Hepatocyte (in vitro differentiated cells): ENCODE measurements around the gene SORT1. TPM values are rescaled to one million over a fixed set of nuclear protein-coding genes. Genes with fewer than 3 reads are reported as not detected.

ENCODE experiments used
- DNase-seq: peaks from one replicate; pipeline ENCODE4 v3.0.0-alpha.2; 2016; ENCODE audit warnings: low spot score
- H2AFZ ChIP-seq: fragments of 200-600 bp; sonication (generic); 2 replicates; pipeline ENCODE4 v1.6.0; 2016; ENCODE audit warnings: antibody characterized with exemption, mild to moderate bottlenecking
- H3K27ac ChIP-seq: fragments of 200-600 bp; sonication (generic); 2 replicates; pipeline ENCODE4 v1.5.1; 2016; ENCODE audit warnings: mild to moderate bottlenecking
- H3K27me3 ChIP-seq: fragments of 200-600 bp; sonication (generic); 2 replicates; pipeline ENCODE4 v1.6.1; 2016
- H3K36me3 ChIP-seq: fragments of 200-600 bp; sonication (generic); replicated peaks from 2 replicates; pipeline ENCODE4 v1.5.1; 2016; ENCODE audit warnings: low read depth; ENCODE audit not compliant: insufficient read depth
- H3K4me1 ChIP-seq: fragments of 200-600 bp; sonication (generic); 2 replicates; pipeline ENCODE4 v1.5.1; 2016; ENCODE audit warnings: mild to moderate bottlenecking, moderate library complexity; ENCODE audit not compliant: insufficient read depth
- H3K4me2 ChIP-seq: fragments of 200-600 bp; sonication (generic); 2 replicates; pipeline ENCODE4 v1.6.0; 2016
- H3K4me3 ChIP-seq: fragments of 200-600 bp; sonication (generic); 2 replicates; pipeline ENCODE4 v1.5.1; 2016; ENCODE audit warnings: mild to moderate bottlenecking
- H3K79me2 ChIP-seq: fragments of 200-600 bp; sonication (generic); 2 replicates; pipeline ENCODE4 v1.6.0; 2017; ENCODE audit warnings: mild to moderate bottlenecking
- H3K9me2 ChIP-seq: fragments of 200-600 bp; sonication (generic); replicated peaks from 2 replicates; pipeline ENCODE4 v1.6.0; 2017; ENCODE audit warnings: mild to moderate bottlenecking; ENCODE audit not compliant: insufficient read depth
- H3K9me3 ChIP-seq: fragments of 200-600 bp; sonication (generic); 2 replicates; pipeline ENCODE4 v1.5.1; 2016; ENCODE audit warnings: low read depth, mild to moderate bottlenecking
- H4K20me1 ChIP-seq: fragments of 200-600 bp; sonication (generic); 2 replicates; pipeline ENCODE4 v1.6.0; 2016; ENCODE audit warnings: mild to moderate bottlenecking; ENCODE audit not compliant: insufficient read depth, poor library complexity, severe bottlenecking
- EZH2 ChIP-seq: fragments of 200-600 bp; sonication (generic); IDR thresholded peaks from 2 replicates; pipeline ENCODE4 v1.6.1; 2016; ENCODE audit warnings: antibody characterized with exemption, mild to moderate bottlenecking, borderline replicate concordance
- EZH2phosphoT487 ChIP-seq: fragments of 200-600 bp; sonication (generic); IDR thresholded peaks from one replicate; pipeline ENCODE4 v1.6.1; 2018; ENCODE audit warnings: antibody characterized with exemption, mild to moderate bottlenecking, low read depth, moderate library complexity; ENCODE audit not compliant: unreplicated experiment, severe bottlenecking
- WGBS: methylation state at CpG from one replicate; pipeline ENCODE4 v1.1.6; 2016; ENCODE audit warnings: low lambda C conversion rate; ENCODE audit errors: missing lambda C conversion rate; 5-methylcytosine and 5-hydroxymethylcytosine counted together
- polyA plus RNA-seq: library from polyadenylated mRNA; unstranded; fragments of >200 nt; fragmentation: Nextera tagmentation; extraction: Ambion mirVana; gene quantifications from 2 replicates; pipeline ENCODE4 v1.2.1, GENCODE V29; 2016
- total RNA-seq: library from RNA; depleted of rRNA; stranded (reverse); fragments of >200 nt; gene quantifications from 2 replicates; pipeline ENCODE4 v1.2.3, GENCODE V29; 2014
- TF ChIP-seq, protein P1 (sequence below): fragments of 200-600 bp; sonication (generic); IDR thresholded peaks from 2 replicates; pipeline ENCODE4 v1.5.1; 2016; ENCODE audit warnings: antibody characterized with exemption, mild to moderate bottlenecking; ENCODE audit not compliant: poor library complexity

SORT1 gene
- total and polyA plus RNA-seq, 2 experiments from 2014 or later, result 43.7 to 59.3 TPM

DNA sequence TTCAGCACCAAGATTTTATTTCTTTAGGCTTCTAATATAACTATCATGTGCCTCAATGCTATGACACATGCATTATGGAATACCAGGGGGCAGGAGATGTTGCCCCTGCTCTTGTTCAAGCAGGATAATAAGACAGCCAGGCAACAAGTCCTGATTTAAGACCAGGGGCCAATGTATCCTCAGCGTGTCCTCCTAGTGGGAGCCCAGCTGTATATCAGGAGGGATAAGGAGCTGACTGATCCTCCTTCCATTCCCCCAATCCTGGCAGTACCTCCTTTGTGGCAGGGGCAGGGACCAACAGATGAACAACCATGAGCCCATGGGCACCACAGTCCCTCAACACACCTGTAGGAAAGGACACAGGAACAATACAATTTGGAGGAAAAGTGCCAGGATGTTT lies 29.3 kb downstream of the SORT1 start:
- H3K36me3 ChIP-seq, result no peaks in the 10 kb centered on the region
- H2AFZ ChIP-seq, result no peak overlapping the region
- peaks cover 33% of the 10 kb centered on the region for H3K79me2 ChIP-seq
- H3K27me3 ChIP-seq, result no peaks in the 10 kb centered on the region
- no peak overlapping the region for H3K27ac ChIP-seq
- no peaks in the 10 kb centered on the region for H3K9me2 ChIP-seq
- DNase-seq, result no peak
- no peaks in the 10 kb centered on the region for H3K9me3 ChIP-seq
- peaks cover 25% of the 10 kb centered on the region for H3K4me1 ChIP-seq
- no peak overlapping the region for H3K4me2 ChIP-seq
- TF ChIP-seq EZH2phosphoT487 (no peak), EZH2 (no peak)
- TF ChIP-seq, protein P1, sequence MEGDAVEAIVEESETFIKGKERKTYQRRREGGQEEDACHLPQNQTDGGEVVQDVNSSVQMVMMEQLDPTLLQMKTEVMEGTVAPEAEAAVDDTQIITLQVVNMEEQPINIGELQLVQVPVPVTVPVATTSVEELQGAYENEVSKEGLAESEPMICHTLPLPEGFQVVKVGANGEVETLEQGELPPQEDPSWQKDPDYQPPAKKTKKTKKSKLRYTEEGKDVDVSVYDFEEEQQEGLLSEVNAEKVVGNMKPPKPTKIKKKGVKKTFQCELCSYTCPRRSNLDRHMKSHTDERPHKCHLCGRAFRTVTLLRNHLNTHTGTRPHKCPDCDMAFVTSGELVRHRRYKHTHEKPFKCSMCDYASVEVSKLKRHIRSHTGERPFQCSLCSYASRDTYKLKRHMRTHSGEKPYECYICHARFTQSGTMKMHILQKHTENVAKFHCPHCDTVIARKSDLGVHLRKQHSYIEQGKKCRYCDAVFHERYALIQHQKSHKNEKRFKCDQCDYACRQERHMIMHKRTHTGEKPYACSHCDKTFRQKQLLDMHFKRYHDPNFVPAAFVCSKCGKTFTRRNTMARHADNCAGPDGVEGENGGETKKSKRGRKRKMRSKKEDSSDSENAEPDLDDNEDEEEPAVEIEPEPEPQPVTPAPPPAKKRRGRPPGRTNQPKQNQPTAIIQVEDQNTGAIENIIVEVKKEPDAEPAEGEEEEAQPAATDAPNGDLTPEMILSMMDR, result no peak
- H3K4me3 ChIP-seq, result no peak overlapping the region
- no peaks in the 10 kb centered on the region for H4K20me1 ChIP-seq
- 87% methylated on average over 1 of the region's 1 CpG for WGBS

- no peaks in the 10 kb centered on the region for H4K20me1 ChIP-seq
- no peak overlapping the region for H3K27ac ChIP-seq
- TF ChIP-seq EZH2phosphoT487 (no peak), EZH2 (no peak)
- TF ChIP-seq, protein P1, result no peak
- no peak overlapping the region for H3K4me3 ChIP-seq
- no peaks in the 10 kb centered on the region for H3K27me3 ChIP-seq
- no peak overlapping the region for H3K4me2 ChIP-seq
- peaks cover 20% of the 10 kb centered on the region for H3K4me1 ChIP-seq
- H3K36me3 ChIP-seq, result no peaks in the 10 kb centered on the region
- H3K79me2 ChIP-seq, result peaks cover 25% of the 10 kb centered on the region
- H3K9me3 ChIP-seq, result no peaks in the 10 kb centered on the region
- 95% methylated on average over 3 of the region's 3 CpGs for WGBS
- H2AFZ ChIP-seq, result no peak overlapping the region
- no peaks in the 10 kb centered on the region for H3K9me2 ChIP-seq
- no peak for DNase-seq
These were observed 30.1 kb downstream of the SORT1 start for GRCh38 chr1:109367626-109368025.

DNA sequence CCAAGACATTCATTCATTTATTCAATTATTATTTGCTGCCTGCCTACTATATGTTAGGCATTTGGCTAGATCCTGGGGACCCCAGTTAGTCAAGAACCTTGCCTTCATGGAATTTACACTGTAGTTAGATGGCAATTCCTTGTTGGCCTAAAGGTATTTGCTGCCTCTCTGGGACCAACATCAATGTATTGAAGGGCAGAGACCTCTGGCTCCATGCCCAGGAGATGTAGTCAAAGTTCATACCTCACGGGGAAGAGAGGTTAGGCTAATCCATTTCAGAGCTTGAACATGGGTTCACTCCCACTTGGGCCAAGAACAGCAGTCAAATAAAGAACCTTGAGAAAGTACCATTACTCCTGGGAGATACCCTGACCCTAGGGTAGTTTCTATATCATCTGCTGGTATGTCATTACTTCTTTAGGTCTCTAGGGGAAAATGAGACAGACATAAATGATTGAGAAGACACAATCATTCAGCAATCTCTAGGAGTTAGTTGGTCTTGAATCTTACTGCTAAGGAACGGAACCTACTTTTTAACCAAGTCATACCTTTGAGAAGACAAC lies 32.0 kb downstream of the SORT1 start:
- H3K9me2 ChIP-seq, result no peaks in the 10 kb centered on the region

More for the DNA sequence above, 32.0 kb downstream of the SORT1 start:
- DNase-seq, result peak; percentile 16
- no peak overlapping the region for H3K4me3 ChIP-seq
- no peaks in the 10 kb centered on the region for H3K36me3 ChIP-seq
- H4K20me1 ChIP-seq, result no peaks in the 10 kb centered on the region
- H3K4me1 ChIP-seq, result peaks cover 6% of the 10 kb centered on the region
- no peak overlapping the region for H3K4me2 ChIP-seq
- whole genome bisulfite sequencing, result 93% methylated on average over 2 of the region's 2 CpGs
- no peak overlapping the region for H3K27ac ChIP-seq
- no peaks in the 10 kb centered on the region for H3K27me3 ChIP-seq
- TF ChIP-seq, protein P1, result no peak
- no peak for TF ChIP-seq EZH2
- no peak for TF ChIP-seq EZH2phosphoT487
- H2AFZ ChIP-seq, result no peak overlapping the region
- peaks cover 15% of the 10 kb centered on the region for H3K79me2 ChIP-seq
- no peaks in the 10 kb centered on the region for H3K9me3 ChIP-seq
